Left ventricle myocardium inferior (tissue), 1 donor: Measurements from ENCODE around the gene DHRSX. TPM values are rescaled to one million over a fixed set of nuclear protein-coding genes. Genes with fewer than 3 reads are reported as not detected.
A peak's percentile ranks its signal among the peaks of the same experiment; 100 is the strongest.
"Not testable (repeated sequence)": the region's sequence is repeated elsewhere in the genome, so short reads cannot be mapped to it uniquely, and the experiment has no call there.

ENCODE experiments used
- DNase-seq: peaks from one replicate; pipeline ENCODE4 v3.0.0-alpha.2; 2020
- H3K27ac ChIP-seq: fragments of 200-600 bp; replicated peaks from 2 replicates; pipeline ENCODE4 v1.8.0; 2021
- H3K27me3 ChIP-seq: fragments of 200-600 bp; 2 replicates; pipeline ENCODE4 v1.8.0; 2021; ENCODE audit warnings: low read depth
- H3K36me3 ChIP-seq: fragments of 200-600 bp; 2 replicates; pipeline ENCODE4 v1.8.0; 2021
- H3K4me1 ChIP-seq: fragments of 200-600 bp; 2 replicates; pipeline ENCODE4 v1.8.0; 2021
- H3K4me3 ChIP-seq: fragments of 200-600 bp; 2 replicates; pipeline ENCODE4 v1.8.0; 2021; ENCODE audit warnings: mild to moderate bottlenecking, moderate library complexity
- H3K9me3 ChIP-seq: fragments of 200-600 bp; replicated peaks from 2 replicates; pipeline ENCODE4 v1.8.0; 2021
- intact Hi-C: fragments of 100-400 bp; cut with micrococcal nuclease; formaldehyde crosslinking; loops from one replicate; pipeline ENCODE4 v1.11.0; 2022
- total RNA-seq: library from RNA; stranded (reverse); fragmentation: NEBNext Ultra II Directional; extraction: Animal tissue kit (Norgen Biotek cat#: 25700); gene quantifications from one replicate; pipeline ENCODE4 v1.2.1, GENCODE V29; 2021
- TF ChIP-seq, protein P1 (sequence below): fragments of 200-600 bp; IDR thresholded peaks from 2 replicates; pipeline ENCODE4 v1.8.0; 2021; ENCODE audit warnings: antibody characterized with exemption, mild to moderate bottlenecking, borderline replicate concordance
- donor health status: DM: no; HTN: yes; CAD: no; lungs with severe emphysema.

The DHRSX gene
- total RNA-seq, 1 donor from 2014 or later: 35.3 TPM

DNA sequence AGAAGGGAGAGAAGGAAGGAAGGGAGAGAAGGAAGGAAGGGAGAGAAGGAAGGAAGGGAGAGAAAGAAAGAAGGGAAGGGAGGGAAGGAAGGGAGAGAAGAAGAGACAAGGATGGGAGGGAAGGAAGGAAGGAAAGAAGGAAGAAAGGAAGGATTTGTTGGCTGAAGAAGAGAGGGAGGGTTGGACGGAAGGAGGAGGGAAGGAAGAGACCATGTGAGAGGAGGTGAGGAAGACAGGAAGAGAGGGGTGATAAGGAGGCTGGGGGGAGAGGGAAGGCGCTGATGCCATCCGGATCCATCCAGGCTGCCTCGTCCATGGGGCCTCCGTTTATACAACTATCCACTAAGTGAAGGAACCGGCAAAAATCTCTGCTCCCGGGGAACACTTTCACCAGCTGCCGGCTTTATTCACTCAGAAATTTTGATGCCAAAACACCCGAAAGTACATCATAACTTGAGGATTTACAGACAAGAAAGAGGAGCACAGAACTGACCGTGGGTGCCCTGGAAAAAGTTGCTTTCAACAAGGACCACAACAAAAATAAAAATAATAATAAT lies 14.9 kb downstream of the DHRSX start:
- peaks cover 46% of the 10 kb centered on the region for H3K36me3 ChIP-seq
- TF ChIP-seq, protein P1, sequence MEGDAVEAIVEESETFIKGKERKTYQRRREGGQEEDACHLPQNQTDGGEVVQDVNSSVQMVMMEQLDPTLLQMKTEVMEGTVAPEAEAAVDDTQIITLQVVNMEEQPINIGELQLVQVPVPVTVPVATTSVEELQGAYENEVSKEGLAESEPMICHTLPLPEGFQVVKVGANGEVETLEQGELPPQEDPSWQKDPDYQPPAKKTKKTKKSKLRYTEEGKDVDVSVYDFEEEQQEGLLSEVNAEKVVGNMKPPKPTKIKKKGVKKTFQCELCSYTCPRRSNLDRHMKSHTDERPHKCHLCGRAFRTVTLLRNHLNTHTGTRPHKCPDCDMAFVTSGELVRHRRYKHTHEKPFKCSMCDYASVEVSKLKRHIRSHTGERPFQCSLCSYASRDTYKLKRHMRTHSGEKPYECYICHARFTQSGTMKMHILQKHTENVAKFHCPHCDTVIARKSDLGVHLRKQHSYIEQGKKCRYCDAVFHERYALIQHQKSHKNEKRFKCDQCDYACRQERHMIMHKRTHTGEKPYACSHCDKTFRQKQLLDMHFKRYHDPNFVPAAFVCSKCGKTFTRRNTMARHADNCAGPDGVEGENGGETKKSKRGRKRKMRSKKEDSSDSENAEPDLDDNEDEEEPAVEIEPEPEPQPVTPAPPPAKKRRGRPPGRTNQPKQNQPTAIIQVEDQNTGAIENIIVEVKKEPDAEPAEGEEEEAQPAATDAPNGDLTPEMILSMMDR: no peak
- H3K27ac ChIP-seq: peak overlapping the region; percentile 84
- no peak overlapping the region for H3K4me3 ChIP-seq
- intact Hi-C loops: no loop called here
- H3K9me3 ChIP-seq: no peaks in the 10 kb centered on the region
- DNase-seq: no peak
- H3K27me3 ChIP-seq: no peaks in the 10 kb centered on the region
- H3K4me1 ChIP-seq: peaks cover 37% of the 10 kb centered on the region

DNA sequence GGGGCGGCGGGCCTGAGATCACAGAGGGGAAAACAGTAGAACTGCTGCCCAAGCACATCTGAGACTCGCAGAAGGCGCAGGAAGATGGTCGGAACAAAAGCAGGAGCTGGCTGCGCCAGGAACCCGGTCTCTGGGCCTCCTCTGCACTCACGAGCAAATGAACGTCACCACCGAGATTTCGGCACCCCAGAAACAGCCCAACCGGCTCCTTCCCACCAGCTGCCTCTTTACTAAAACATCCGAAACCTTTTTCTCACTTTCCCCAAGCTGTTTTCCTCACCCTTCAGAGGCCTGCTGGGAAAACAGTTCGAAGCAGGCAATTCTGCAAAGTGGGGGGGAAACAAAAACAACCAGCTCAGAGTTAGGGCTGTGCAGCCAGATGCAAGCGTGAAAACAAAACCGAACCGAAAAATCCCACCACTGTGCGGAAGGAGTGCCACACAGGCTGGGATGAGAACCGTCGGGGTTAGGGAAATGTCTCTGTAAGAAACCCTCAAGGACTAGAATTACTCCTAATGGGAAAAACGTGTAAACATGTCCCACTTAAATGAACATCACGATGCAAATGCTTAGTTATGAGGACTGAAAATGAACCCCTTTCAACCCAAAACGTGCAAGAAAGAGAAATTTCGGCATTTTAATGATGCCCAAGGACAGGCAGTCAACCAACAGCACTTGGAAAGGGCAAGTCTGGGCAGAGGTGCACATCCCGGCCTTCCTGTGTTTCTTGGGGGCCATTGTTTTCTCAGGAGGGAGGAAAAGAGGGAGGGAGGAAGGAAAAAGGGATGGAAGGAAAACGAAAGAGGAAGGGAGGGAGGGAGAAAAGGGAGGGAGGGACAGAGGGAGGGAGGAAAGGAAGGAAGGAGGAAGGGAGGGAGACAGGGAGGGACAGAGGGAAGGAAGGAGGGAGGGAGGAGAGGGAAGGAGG lies 15.8 kb downstream of the DHRSX start:
- H3K4me1 ChIP-seq: peaks cover 37% of the 10 kb centered on the region
- H3K36me3 ChIP-seq: peaks cover 38% of the 10 kb centered on the region
- no peaks in the 10 kb centered on the region for H3K27me3 ChIP-seq
- DNase-seq: no peak
- peak overlapping the region; percentile 84 for H3K27ac ChIP-seq
- H3K9me3 ChIP-seq: no peaks in the 10 kb centered on the region
- peak overlapping the region; percentile 52 for H3K4me3 ChIP-seq
- intact Hi-C loops: no loop called here
- TF ChIP-seq, protein P1: no peak

DNA sequence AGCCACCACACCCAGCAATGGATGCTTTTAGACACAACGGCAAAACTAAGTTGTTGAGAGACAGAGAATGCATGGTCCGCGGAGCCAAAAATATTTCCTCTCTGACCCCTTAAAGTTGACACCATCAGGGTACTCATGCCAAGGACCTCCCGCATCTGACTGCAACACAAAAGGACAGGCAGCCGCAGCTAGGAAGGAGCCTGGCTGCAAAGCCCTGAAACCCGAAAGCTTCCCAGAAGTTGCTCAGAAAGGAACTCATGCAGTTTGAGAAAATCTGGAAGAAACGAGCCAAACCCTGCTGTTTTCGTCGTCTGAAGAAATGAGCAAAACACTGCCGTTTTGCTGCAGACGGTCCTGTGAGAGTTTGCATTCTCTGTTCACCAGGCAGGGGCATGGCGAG lies 16.5 kb downstream of the DHRSX start:
- peaks cover 37% of the 10 kb centered on the region for H3K4me1 ChIP-seq
- H3K27ac ChIP-seq: peak overlapping the region; percentile 84
- TF ChIP-seq, protein P1: no peak
- peaks cover 38% of the 10 kb centered on the region for H3K36me3 ChIP-seq
- peak overlapping the region; percentile 52 for H3K4me3 ChIP-seq
- intact Hi-C loops: no loop called here
- no peak for DNase-seq
- no peaks in the 10 kb centered on the region for H3K9me3 ChIP-seq
- no peaks in the 10 kb centered on the region for H3K27me3 ChIP-seq

DNA sequence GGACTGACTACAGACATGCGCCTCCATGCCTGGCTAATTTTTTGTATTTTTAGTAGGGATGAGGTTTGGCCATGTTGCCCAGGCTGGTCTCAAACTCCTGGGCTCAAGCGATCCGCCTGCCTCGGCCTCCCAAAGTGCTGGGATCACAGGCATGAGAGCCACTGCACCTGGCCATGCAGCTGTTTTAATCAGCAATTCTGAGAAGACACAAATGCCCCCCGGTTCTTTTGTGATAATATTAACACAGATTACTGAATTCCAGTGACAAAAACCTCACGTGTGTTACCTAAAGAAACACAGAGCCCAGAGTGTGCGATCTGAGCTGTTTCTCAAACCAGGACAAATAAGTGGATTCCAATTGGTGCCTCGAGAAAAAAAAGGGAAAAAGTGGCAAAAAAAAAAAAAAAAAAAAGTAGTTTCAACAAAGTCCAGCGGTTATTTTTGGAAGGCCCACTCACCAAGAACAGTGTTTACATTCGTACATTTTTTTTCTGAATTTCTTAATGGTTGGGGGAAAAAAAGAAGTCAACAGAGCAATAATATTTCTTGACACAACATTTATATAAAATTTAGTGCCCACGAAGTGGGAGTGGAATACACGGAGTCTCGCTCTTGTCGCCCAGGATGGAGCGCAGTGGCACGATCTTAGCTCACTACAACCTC lies 17.2 kb downstream of the DHRSX start:
- TF ChIP-seq, protein P1: no peak
- peak overlapping the region; percentile 84 for H3K27ac ChIP-seq
- intact Hi-C loops: no loop called here
- no peaks in the 10 kb centered on the region for H3K9me3 ChIP-seq
- H3K36me3 ChIP-seq: peaks cover 32% of the 10 kb centered on the region
- peak overlapping the region; percentile 52 for H3K4me3 ChIP-seq
- peaks cover 37% of the 10 kb centered on the region for H3K4me1 ChIP-seq
- DNase-seq: no peak
- no peaks in the 10 kb centered on the region for H3K27me3 ChIP-seq

DNA sequence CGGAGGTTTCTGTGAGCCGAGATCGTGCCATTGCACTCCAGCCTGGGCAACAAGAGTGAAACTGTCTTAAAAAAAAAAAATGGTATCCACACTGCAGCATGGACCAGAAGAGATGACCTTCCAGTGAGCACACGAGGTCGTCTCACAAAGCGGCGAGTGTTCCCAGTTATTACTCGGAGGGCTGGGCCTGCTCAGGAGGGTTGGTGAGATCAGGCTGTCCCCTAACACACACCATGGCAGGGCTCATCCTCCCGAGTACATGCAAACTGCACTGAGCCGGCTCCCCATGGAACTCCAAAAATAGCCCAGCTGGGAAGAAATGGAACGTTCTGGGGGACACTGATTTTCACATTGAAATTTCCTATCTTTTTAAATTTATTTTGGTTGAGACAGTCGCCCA lies 19.2 kb downstream of the DHRSX start:
- Histone ChIP-seq H3K36me3 (peaks cover 13% of the 10 kb centered on the region), H3K27ac (peak overlapping the region; percentile 65), H3K4me1 (peaks cover 40% of the 10 kb centered on the region)
- DNase-seq, H3K4me3 ChIP-seq, H3K9me3 ChIP-seq, H3K27me3 ChIP-seq, intact Hi-C loops: not testable (repeated sequence)

DNA sequence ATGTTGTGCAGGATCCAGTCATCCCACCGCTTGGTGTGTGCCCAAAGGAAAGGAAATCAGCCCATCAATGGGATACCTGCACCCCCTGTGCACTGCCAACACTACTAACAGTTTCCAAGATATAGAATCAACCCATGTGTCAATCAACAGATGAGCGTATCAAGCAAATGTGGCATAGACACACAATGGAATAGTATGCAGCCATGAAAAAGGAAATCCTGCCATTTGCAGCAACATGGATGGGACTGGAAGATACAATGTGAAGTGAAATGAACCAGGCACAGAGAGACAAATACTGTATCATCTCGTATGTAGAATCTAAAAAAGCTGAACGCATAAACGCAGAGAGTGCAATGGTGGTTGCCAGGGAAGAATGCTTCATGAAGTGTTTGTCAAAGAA lies 20.8 kb downstream of the DHRSX start:
- DNase-seq, H3K4me3 ChIP-seq, H3K9me3 ChIP-seq, H3K36me3 ChIP-seq, H3K27ac ChIP-seq, H3K27me3 ChIP-seq, intact Hi-C loops: not testable (repeated sequence)
- peaks cover 36% of the 10 kb centered on the region for H3K4me1 ChIP-seq
